HepG2 (cell line): ENCODE results near the gene WNK2. TPM values are rescaled to one million over a fixed set of nuclear protein-coding genes. Genes with fewer than 3 reads are reported as not detected.

ENCODE experiments used
- BCLAF1 ChIP-seq: fragments of 450-650 bp; IDR thresholded peaks from 2 replicates; pipeline ENCODE4 v1.6.1; 2017; ENCODE audit warnings: mild to moderate bottlenecking
- BRF2 ChIP-seq: sonication (generic); formaldehyde crosslinking; IDR thresholded peaks from 2 replicates; pipeline ENCODE4 v1.8.1; 2022; ENCODE audit warnings: mild to moderate bottlenecking, missing genetic modification reagents
- ELF4 ChIP-seq: sonication (generic); formaldehyde crosslinking; IDR thresholded peaks from 2 replicates; pipeline ENCODE4 v1.5.0; 2020; ENCODE audit warnings: missing genetic modification reagents, mild to moderate bottlenecking, moderate library complexity, borderline replicate concordance
- GTF2F1 ChIP-seq: fragments of 150-350 bp; IDR thresholded peaks from 2 replicates; pipeline ENCODE4 v1.6.1; 2014; ENCODE audit warnings: low read length
- YEATS4 ChIP-seq: sonication (generic); formaldehyde crosslinking; IDR thresholded peaks from 2 replicates; pipeline ENCODE4 v1.4.0; 2020; ENCODE audit warnings: missing genetic modification reagents, borderline replicate concordance
- ZNF205 ChIP-seq: IDR thresholded peaks from 2 replicates; pipeline ENCODE4 v1.6.1; 2018; ENCODE audit warnings: missing biosample characterization, missing genetic modification reagents
- ZNF468 ChIP-seq: sonication (generic); formaldehyde crosslinking; IDR thresholded peaks from 2 replicates; pipeline ENCODE4 v1.8.0; 2022; ENCODE audit warnings: mild to moderate bottlenecking, moderate library complexity, missing genetic modification reagents
- ZNF562 ChIP-seq: sonication (generic); formaldehyde crosslinking; IDR thresholded peaks from 2 replicates; pipeline ENCODE4 v1.8.0; 2022; ENCODE audit warnings: missing genetic modification reagents, borderline replicate concordance
- ZNF678 ChIP-seq: sonication (generic); formaldehyde crosslinking; IDR thresholded peaks from 2 replicates; pipeline ENCODE4 v1.4.0; 2020; ENCODE audit warnings: mild to moderate bottlenecking, missing genetic modification reagents
- ZNF777 ChIP-seq: sonication (generic); formaldehyde crosslinking; IDR thresholded peaks from 2 replicates; pipeline ENCODE4 v1.4.0; 2020; ENCODE audit warnings: missing genetic modification reagents
- polyA plus RNA-seq, 8 experiments: library from polyadenylated mRNA; depleted of rRNA in 3 of 8; stranded (reverse) in 7 of 8; unstranded in 1 of 8; fragments of >200 nt; fragmentation: Illumina TruSeq in 4 of 8; extraction: Trizol in 4 of 8; gene quantifications; 2 replicates each; pipeline versions ENCODE4 v1.2.1 to v1.2.3, GENCODE V29; 2011 to 2016; ENCODE audit warnings: low read depth in 4 of 8, missing spikeins in 1 of 8, mixed read lengths in 1 of 8; ENCODE audit not compliant: insufficient read depth in 1 of 8
- total RNA-seq, 5 experiments: library from RNA; depleted of rRNA; stranded (reverse); fragments of >200 nt; fragmentation: Illumina TruSeq; extraction: Trizol; gene quantifications; 2 replicates each; pipeline ENCODE4 v1.2.3, GENCODE V29; 2016; ENCODE audit warnings: low read depth in 1 of 5
- TF ChIP-seq, protein P1 (sequence below): sonication (generic); formaldehyde crosslinking; IDR thresholded peaks from 2 replicates; pipeline ENCODE4 v1.5.1; 2020; ENCODE audit warnings: missing genetic modification reagents, mild to moderate bottlenecking, borderline replicate concordance
- TF ChIP-seq, protein P2 (sequence below): sonication (generic); formaldehyde crosslinking; IDR thresholded peaks from 2 replicates; pipeline ENCODE4 v1.5.0; 2020; ENCODE audit warnings: missing genetic modification reagents, mild to moderate bottlenecking, borderline replicate concordance
- TF ChIP-seq, protein P3 (sequence below): sonication (generic); formaldehyde crosslinking; IDR thresholded peaks from 2 replicates; pipeline ENCODE4 v1.4.0; 2020; ENCODE audit warnings: low read depth, missing genetic modification reagents

The WNK2 gene
- total and polyA plus RNA-seq, 2 of the 13 experiments (the other 11 are each of a cell fraction or from before 2014, with no cell fraction given): 10.5 to 12.0 TPM

DNA sequence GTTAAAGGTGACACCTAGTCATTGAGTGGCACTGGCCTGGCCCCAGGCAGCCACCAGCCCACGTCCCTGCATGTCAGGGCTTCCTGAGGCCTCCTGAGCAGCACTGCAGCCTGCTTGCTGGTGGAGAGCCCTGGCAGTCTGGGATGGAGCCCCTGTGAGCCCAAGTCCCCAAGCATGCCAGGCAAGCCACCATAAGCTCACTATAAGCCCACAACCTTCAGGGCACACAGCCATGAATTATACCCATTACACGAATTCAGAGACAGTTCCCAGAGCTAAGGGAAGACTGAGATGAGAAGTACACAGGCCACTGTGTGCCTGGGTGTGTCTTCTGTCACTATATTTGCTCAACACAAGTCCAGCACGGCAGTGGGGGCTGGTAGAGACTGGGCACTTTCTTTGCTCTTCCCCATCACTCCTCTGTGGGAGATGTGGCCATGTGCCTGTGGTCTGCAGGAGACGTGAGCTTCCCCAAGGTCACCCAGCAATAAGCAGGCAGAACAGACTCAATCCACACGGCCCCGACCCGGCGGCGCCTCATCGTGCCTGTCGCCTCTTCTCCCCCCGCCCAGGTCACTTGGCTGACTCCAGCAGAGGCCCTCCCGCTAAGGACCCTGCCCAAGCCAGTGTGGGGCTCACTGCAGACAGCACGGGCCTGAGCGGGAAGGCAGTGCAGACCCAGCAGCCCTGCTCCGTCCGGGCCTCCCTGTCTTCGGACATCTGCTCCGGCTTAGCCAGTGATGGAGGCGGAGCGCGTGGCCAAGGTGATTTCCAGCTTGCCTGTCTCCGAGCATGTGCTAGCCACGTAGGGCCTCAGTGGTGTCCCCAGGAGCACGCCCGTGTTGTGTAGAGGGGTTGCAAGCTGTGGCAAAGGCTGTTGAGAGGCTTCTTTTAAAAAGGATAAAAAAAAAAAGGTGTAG lies 114.8 kb downstream of the WNK2 start (continued):
- TF ChIP-seq BCLAF1 (no peak), ZNF205 (CRISPR knock-in tag) (peak; percentile 62; the same call in 1 of the 2 replicates), ELF4 (CRISPR knock-in tag) (no peak), BRF2 (CRISPR knock-in tag) (no peak), YEATS4 (CRISPR knock-in tag) (peak; percentile 81), GTF2F1 (no peak), ZNF777 (0 out of 2 replicates have a peak, but pooled peaks have one; percentile 31), ZNF468 (CRISPR knock-in tag) (no peak), ZNF562 (CRISPR knock-in tag) (no peak), ZNF678 (0 out of 2 replicates have a peak, but pooled peaks have one; percentile 56)
- TF ChIP-seq, protein P1, sequence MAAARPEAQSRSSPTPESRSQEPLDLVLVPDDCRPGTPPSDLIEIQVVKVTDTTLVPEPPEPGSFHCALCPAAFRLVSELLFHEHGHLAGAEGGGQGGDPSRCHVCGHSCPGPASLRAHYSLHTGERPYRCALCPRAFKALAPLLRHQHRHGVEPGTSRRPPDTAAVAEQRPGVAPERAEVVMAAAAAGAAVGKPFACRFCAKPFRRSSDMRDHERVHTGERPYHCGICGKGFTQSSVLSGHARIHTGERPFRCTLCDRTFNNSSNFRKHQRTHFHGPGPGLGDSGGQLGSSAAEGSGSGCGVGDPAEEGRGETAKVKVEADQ (CRISPR knock-in tag): no peak; the same call in none of the 2 replicates
- TF ChIP-seq, protein P2, sequence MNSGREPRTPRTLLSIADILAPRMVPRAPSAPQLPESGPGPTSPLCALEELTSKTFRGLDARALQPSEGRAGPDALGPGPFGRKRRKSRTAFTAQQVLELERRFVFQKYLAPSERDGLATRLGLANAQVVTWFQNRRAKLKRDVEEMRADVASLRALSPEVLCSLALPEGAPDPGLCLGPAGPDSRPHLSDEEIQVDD (CRISPR knock-in tag): 0 out of 2 replicates have a peak, but pooled peaks have one; percentile 56
- TF ChIP-seq, protein P3, sequence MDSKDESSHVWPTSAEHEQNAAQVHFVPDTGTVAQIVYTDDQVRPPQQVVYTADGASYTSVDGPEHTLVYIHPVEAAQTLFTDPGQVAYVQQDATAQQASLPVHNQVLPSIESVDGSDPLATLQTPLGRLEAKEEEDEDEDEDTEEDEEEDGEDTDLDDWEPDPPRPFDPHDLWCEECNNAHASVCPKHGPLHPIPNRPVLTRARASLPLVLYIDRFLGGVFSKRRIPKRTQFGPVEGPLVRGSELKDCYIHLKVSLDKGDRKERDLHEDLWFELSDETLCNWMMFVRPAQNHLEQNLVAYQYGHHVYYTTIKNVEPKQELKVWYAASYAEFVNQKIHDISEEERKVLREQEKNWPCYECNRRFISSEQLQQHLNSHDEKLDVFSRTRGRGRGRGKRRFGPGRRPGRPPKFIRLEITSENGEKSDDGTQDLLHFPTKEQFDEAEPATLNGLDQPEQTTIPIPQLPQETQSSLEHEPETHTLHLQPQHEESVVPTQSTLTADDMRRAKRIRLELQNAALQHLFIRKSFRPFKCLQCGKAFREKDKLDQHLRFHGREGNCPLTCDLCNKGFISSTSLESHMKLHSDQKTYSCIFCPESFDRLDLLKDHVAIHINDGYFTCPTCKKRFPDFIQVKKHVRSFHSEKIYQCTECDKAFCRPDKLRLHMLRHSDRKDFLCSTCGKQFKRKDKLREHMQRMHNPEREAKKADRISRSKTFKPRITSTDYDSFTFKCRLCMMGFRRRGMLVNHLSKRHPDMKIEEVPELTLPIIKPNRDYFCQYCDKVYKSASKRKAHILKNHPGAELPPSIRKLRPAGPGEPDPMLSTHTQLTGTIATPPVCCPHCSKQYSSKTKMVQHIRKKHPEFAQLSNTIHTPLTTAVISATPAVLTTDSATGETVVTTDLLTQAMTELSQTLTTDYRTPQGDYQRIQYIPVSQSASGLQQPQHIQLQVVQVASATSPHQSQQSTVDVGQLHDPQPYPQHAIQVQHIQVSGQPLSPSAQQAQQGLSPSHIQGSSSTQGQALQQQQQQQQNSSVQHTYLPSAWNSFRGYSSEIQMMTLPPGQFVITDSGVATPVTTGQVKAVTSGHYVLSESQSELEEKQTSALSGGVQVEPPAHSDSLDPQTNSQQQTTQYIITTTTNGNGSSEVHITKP (CRISPR knock-in tag): peak; percentile 81; the same call in 1 of the 2 replicates
